GM13976 (cell line): ENCODE results near the gene GSN.

ENCODE experiments used
- DNase-seq: peaks from one replicate; pipeline ENCODE4 v3.0.0; 2012; ENCODE audit warnings: low spot score
- in situ Hi-C: fragments of 300-500 bp; cut with MboI; formaldehyde crosslinking; loops from one replicate; pipeline ENCODE4 v1.12.0; 2022; ENCODE audit warnings: low sequenced_read_pairs, mixed read lengths, inconsistent platforms; ENCODE audit not compliant: unreplicated experiment
- TF ChIP-seq, protein P1 (sequence below): IDR thresholded peaks from 2 replicates; pipeline ENCODE4 v1.5.1; 2012; ENCODE audit warnings: borderline replicate concordance, mild to moderate bottlenecking; ENCODE audit not compliant: insufficient read depth; ENCODE audit errors: extremely low read depth, missing control alignments, control extremely low read depth

GSN gene

DNA sequence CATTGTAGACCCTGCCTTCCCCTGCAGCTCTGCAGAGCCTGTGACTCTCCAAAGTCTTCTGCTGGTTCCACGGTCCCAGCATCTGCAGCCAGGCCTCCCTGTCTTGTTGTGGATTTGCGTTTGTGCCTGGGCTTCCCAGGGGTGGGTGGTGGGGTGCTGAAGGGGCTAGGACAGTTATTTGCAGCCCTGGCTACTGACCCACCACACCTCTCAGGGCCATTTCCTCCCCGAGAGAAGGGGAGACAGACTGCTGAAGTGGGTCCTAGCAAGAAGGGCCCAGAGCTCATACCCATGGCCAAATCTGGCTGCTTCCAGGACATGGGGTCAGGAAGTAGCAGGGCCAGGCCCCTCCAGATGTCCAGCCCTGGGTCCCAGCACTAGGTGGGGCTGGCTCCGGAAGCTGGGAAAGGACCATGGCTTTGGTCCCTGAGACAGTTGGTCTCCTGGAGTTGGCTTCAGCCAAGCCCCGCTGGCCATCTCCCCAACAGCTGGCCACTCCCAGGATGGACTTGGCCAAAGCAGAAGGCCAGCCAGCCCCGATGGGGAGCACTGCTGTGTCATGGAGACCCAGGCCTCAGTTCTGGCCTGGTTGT, 26.3 kb downstream of the GSN start:
- DNase-seq, result no peak
- TF ChIP-seq, protein P1, sequence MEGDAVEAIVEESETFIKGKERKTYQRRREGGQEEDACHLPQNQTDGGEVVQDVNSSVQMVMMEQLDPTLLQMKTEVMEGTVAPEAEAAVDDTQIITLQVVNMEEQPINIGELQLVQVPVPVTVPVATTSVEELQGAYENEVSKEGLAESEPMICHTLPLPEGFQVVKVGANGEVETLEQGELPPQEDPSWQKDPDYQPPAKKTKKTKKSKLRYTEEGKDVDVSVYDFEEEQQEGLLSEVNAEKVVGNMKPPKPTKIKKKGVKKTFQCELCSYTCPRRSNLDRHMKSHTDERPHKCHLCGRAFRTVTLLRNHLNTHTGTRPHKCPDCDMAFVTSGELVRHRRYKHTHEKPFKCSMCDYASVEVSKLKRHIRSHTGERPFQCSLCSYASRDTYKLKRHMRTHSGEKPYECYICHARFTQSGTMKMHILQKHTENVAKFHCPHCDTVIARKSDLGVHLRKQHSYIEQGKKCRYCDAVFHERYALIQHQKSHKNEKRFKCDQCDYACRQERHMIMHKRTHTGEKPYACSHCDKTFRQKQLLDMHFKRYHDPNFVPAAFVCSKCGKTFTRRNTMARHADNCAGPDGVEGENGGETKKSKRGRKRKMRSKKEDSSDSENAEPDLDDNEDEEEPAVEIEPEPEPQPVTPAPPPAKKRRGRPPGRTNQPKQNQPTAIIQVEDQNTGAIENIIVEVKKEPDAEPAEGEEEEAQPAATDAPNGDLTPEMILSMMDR, result no peak

DNA sequence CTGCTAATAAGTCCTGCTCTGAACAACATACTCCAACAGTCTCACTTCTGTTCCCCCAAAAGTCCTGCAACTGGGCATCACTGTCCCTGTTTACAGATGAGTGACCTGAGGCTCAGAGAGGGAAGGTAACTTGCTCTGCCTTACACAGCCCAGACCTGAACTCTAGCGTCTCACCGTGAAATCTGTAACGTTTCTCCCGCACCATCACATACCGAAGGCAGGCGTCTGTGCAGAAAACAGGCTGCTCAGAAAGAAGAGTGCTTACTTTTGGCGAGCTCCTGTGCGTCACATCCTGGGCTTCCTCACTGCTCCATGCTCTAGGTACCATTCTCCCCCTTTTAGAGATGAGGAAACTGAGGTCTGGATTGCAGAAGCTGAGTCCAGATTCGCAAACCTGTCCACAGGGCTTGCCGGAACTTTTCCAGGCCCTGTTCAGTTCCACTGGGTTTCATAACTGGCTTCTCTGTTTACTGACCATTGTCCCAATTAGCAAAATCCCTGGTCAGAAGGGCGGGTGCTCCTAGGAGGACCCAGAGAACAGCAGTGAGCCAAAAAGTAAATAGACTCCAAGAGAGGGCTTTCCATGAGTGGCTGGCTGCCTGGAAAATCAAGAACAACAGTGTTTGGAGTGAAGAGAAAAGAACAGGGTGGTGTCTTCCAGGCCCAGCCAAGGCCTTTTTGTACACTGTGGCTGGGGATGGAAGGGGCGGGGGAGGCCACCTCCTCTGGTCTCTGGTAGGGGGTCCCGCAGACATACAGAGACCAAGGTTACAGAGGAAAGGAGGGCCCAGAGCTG, 27.1 kb downstream of the GSN start:
- DNase-seq, result no peak
- TF ChIP-seq, protein P1, result no peak
- in situ Hi-C loops, result no loop called here

More for the DNA sequence above, 26.3 kb downstream of the GSN start:
- in situ Hi-C loops, result no loop called here

DNA sequence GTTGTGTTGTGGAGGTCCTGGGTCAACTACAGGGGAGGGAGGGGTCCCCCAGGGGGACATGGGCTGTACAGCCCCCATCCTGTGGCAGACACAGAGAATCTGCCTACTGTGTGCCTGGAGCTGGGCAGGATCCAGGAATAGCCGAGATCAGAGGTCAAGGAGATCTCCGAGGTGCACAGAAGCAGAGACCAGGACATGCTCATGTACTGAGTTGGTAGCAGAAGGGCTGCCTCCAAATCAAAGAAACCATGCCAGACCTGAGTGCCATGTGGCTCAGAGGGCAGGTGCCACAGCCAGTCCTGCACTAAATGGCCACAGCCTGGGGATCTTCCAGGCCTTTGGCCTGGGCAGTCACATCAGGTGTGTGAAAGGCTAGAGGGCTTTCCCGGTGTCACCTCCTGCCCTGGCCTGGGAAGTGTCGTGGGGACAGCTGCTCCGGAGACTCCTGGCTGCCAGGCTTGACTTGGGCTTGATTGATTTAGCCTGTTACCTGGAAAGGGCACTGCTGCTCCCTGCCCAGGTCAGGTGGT, 27.8 kb downstream of the GSN start:
- in situ Hi-C loops, result no loop called here
- no peak for DNase-seq
- TF ChIP-seq, protein P1, result no peak

DNA sequence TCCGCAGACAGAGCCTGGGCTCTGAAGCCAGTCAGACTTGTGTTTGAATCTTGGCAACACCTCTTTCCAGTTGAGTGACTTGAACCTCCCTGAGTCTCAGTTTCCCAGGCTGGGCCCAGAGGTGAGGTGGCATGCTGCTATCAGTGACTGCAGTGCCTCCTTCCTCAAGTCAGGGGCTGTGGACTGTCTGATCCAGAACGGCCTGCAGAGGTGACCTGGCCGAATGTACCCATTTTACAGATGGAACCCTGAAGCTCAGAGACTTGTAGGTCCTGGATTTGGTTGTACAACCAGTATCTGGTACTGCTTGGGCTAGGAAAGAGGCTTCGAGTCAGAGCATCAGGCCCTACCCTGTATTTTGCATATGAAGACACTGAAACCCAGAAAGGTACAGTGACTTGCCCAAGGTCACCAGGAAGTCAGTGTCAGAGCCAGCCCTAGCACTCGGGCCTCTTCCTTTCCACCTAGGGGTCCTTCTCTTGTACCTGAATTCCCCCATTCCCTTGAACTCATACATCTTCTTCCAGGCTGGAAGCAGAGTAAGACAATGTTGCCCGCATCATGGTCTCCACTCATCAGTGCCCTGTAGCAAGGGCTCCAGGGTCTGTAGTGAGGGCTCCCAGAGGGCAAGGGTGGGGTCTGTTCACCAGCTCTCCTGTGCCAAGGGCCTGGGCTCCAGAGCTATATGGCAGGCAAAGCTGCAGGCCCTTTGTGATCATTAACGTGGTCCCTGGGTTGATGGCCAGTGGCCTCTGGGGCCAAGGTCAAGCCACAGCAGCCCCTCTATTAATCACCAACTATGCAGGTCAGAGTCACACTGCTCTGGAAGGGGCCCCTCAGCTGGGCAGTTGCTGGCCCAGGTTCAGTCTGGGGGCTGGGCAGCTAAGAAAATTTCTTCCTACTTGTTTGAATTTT, 28.5 kb downstream of the GSN start:
- TF ChIP-seq, protein P1, result no peak
- no peak for DNase-seq
- in situ Hi-C loops, result no loop called here

DNA sequence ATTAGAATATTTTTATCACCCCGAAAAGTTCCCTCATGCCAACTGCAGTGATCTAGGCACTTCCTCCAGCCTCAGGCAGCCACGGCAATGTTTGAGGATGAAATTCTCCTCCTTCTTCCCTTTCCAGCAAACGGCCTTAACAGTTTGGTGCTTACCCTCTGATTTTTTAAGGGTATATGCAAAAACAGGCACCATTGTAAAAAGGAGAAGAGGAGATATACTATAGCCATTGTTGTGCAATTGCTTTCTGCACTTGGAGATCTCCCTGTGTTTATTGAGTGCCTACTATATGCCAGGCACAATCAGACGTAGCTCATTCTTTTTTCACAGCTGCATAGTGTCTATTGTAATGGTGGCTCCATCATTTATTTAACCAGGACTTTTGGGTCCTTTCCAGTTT, 29.4 kb downstream of the GSN start:
- DNase-seq, result no peak
- TF ChIP-seq, protein P1, result no peak
- in situ Hi-C loops, result no loop called here

DNA sequence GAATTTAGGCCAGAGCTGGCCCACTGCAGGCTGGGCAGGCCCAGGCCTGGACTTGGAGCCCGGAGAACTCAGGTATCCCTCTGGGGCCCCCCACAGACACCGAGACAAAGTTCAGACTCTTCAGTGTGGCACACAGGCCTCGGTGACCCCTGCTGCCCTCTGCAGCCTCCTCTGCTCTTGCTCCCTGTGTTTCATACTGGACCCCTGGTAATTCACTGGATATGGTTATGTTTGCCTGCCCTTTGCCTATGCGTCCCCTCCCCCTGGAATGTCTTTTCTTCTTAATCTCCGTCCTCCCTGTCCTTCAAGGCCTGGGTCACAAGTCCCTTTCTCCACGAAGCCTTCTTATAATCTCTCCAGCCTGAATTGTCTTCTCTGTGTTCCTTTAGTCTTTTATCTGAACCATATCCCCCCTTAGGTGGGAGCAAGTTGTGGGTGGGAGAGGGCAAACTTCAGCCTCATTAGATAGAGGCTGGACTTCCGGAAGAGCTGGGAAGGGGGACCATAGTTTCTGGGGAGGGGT, 30.1 kb downstream of the GSN start:
- in situ Hi-C loops, result no loop called here
- TF ChIP-seq, protein P1, result no peak
- no peak for DNase-seq
